ENCODE measurements around the gene COL16A1.

COL16A1 gene

GRCh38 chr1:31703431-31704270 is at the start of gene COL16A1:
TSS of gene COL16A1 (minus strand) at chr1:31704017. CDS start at chr1:31702193, 1,824 bp downstream.
- DNase-seq: no peak

GRCh38 chr1:31752952-31753475 is 49.2 kb upstream of the COL16A1 start:
- no peak for DNase-seq

- DNase-seq: no peak
Measured at GRCh38 chr1:31752258-31752657, 48.4 kb upstream of the COL16A1 start.

GRCh38 chr1:31751822-31752241 is 48.0 kb upstream of the COL16A1 start:
- no peak for DNase-seq

- DNase-seq: no peak
Measured at GRCh38 chr1:31750858-31751510, 47.2 kb upstream of the COL16A1 start.

- DNase-seq: no peak
Measured at GRCh38 chr1:31749785-31750735, 46.2 kb upstream of the COL16A1 start.

- no peak for DNase-seq
Measured at GRCh38 chr1:31748365-31748764, 44.5 kb upstream of the COL16A1 start.

- DNase-seq: no peak
Measured at GRCh38 chr1:31747304-31747703, 43.5 kb upstream of the COL16A1 start.

GRCh38 chr1:31746687-31747086 is 42.9 kb upstream of the COL16A1 start:
- no peak for DNase-seq

- no peak for DNase-seq
Measured at GRCh38 chr1:31745946-31746670, 42.3 kb upstream of the COL16A1 start.

GRCh38 chr1:31745096-31745945 is 41.5 kb upstream of the COL16A1 start:
- peak; percentile 34 for DNase-seq

- DNase-seq: no peak
Measured at GRCh38 chr1:31744165-31744888, 40.5 kb upstream of the COL16A1 start.

- DNase-seq: no peak
Measured at GRCh38 chr1:31742462-31743212, 38.8 kb upstream of the COL16A1 start.

GRCh38 chr1:31739346-31739745 is 35.5 kb upstream of the COL16A1 start:
- DNase-seq: no peak

GRCh38 chr1:31736675-31737074 is 32.9 kb upstream of the COL16A1 start:
- no peak for DNase-seq

GRCh38 chr1:31735571-31735970 is 31.8 kb upstream of the COL16A1 start:
- DNase-seq: no peak

- no peak for DNase-seq
Measured at GRCh38 chr1:31734582-31735107, 30.8 kb upstream of the COL16A1 start.

- no peak for DNase-seq
Measured at GRCh38 chr1:31733389-31734219, 29.8 kb upstream of the COL16A1 start.

All from NCI-H2107 (cell line).